Epithelial cell of prostate (primary cell): Measurements from ENCODE around the gene CNNM2.
"Not testable (repeated sequence)": the region's sequence is repeated elsewhere in the genome, so short reads cannot be mapped to it uniquely, and the experiment has no call there.

ENCODE experiments used
- DNase-seq: peaks from one replicate; pipeline ENCODE4 v3.0.0-alpha.2; 2011; ENCODE audit warnings: low read depth, low spot score
- H3K27ac ChIP-seq: fragments of 450-650 bp; 2 replicates; pipeline ENCODE4 v1.5.1; 2017; ENCODE audit warnings: mild to moderate bottlenecking

CNNM2 gene

DNA sequence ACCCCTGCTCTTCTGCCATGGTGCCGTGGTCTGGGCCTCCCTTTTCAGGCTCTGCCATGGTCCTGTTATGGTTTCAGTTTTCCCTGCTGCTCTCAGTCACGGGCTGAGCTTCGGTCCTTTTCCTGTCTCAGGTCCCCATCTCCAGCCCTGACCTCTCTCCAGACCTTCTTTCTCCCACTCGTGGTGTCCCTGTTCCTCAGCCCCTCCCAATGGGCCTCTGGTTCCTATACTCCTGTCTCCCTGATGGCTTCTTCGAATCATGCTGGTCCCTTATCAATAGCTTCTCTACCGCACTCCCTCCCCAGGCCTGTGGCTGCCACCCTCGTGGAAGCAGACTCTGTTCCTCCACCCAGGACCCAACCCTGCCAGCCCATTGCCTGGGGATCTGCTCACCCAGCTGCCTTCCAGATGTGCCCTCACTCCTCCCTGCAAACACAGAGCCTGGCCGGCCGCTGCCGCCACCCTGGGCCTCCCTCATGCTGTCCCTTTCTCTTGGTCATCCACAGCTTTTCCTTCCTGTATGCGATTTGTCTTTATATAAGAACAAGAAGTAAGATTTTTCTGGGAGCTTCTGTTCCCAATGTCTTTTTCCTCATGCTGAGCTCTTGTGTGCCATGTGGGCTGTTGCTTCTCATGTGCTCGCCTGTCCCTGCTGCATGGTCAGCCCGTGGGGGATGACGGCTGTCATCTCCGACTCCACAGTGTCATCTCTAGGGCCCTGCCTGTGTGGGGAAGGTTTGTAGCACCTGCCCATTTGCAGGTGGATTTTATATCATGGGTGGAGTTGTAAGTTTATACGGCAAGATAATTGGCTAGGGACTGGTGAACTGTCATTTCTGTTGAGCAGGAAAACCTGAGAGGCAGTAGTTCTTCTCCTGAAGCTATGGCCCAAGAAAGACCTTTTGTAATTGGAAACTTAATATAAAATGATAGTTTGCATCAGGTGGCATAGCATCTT is 148.3 kb downstream of the CNNM2 start:
- no peak overlapping the region for H3K27ac ChIP-seq
- DNase-seq: no peak

DNA sequence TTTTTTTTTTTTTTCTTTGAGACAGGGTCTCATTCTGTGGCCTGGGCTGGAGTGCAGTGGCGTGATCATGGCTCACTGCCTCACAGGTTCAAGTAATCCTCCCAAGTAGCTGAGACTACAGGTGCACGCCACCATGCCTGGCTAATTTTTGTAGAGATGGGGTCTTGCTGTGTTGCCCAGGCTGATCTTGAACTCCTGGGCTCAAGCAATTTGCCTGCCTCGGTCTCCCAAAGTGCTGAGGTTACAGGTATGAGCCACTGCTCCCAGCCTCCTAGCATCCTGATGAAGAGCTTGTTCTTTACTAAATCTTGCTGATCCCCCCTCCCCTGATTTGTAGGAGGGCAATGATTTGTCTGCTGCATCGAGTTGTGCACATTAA is 149.0 kb downstream of the CNNM2 start:
- DNase-seq, H3K27ac ChIP-seq: not testable (repeated sequence)

DNA sequence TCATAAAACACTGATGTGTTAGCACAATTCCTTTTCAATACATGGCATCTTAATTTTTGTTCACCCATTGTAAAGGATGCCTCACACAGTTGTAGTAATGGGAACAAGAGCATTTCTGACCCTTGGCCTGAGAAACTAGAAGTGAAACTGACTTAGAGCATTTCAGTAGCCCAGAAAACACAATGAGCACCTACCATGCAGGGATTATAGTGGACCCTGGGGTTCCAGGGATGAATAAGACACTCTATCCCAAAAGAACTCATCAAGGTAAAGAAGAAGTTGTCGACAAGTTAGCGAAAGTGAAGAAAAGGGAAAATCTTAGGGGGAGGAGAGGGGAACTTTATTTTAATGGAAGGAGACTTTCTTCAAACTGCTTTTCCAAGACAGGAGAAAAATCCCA is 149.4 kb downstream of the CNNM2 start:
- no peak for DNase-seq
- H3K27ac ChIP-seq: no peak overlapping the region

DNA sequence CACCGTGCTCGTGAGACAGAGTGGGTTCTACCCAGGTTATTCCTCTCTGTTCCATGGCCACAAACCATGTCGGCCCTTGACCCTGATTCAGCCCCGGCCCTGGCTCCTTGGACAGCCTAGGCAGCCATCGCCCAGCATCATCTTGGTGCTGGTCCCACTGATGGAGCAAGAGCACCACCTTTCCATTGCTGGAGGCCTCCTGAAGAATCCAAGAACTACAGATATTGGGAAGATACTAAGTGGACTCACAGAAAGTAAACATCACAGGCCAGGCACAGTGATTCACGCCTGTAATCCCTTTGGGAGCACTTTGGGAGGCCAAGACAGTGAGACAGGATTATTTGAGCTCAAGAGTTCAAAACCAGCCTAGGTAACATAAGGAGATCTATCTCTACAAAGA is 149.9 kb downstream of the CNNM2 start:
- no peak for DNase-seq

DNA sequence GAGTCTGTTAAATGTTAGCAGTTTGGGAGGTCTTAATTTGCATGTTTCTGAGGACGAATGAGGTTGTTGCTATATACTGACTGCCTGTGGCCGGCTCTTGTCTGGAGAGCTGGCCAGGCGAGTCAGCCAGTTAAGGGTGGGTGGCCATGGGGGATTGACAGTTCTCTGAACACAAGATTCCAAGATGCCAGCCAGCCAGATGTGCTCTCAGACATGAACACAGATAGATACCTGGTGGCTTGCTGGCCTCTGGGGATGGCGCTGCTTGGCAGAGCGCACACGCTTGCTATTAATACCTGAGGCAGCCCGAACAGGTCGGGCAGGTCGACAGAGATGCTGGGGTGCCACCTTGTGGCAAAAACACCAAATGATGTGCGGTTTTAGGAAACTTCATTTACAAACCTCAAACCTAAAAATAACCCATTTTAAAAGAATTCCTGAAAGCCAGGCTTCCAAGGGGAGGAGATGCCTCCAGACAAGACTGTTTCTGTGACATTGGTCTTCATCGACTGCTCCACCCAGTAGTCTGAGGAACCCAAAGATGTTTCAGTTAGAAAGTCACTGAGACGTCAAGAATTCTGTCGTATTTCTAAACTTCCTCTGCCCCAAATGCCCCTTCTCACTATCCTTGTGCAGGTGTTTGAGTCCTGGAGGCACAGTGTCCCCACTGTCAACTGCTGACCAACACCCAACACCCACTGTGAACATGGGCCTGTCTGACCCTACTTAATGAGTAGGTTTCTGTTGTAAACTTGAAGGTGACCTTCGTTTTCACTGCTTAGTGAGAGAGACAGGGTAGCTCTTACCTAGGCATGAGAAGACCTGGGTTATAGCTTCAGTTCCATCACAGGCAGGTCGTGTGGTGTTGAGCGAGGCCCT is 151.6 kb downstream of the CNNM2 start:
- no peak overlapping the region for H3K27ac ChIP-seq
- DNase-seq: peak; percentile 26

More for the DNA sequence above, 149.9 kb downstream of the CNNM2 start:
- no peak overlapping the region for H3K27ac ChIP-seq

DNA sequence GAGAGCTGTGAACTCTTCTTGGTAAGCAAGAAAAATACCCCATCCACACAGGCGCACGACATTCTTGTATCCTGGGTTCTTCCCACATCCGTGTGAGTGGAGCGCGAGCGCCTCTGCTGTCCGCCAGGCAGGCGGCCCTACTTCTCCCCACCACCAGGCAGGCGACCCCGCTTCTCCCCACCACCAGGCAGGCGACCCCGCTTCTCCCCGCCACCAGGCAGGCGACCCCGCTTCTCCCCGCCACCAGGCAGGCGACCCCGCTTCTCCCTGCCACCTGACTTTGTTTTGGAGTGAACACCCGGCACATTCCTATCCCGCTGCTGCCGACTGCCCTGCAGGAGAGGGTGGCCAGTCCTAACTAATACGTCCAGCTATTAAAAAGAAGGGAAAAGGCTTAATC is 154.2 kb downstream of the CNNM2 start:
- no peak for DNase-seq
- H3K27ac ChIP-seq: no peak overlapping the region

DNA sequence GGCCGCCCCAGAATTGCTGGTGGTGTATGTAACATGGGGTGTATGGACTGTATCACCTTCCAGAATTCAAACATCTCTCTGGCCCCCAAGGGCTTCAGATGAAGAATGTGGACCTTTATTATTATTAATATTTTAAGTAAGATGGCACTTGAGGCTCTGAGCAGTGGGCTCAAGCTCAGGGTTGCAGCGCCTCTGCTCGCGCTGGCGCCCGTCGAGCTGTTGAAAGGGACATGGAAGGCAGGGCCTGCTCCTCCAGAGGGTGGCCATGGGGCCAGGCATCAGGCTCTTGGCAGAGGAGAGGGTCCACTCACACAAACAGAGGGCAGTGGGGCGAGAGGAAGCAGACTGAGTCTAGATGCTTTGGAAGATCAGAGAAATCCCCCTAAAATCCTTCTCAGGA is 154.8 kb downstream of the CNNM2 start:
- no peak overlapping the region for H3K27ac ChIP-seq

DNA sequence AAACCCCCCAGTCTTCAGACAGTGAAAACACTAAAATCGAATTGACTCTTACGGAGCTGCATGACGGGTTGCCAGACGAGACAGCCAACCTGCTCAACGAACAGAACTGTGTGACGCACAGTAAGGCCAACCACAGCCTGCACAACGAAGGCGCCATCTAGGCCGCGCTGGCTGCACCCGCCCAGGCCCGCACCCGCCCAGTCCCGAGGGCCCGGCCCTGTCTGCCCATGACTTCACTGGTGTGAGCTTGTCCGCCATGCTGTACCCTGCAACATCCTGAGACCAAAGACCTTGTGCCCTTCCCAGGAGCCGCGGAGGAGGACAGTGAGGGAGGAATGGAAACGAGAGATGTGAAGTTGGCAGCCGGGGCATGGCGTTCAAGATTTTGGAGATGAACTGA is 158.9 kb downstream of the CNNM2 start:
- no peak for DNase-seq

More for the DNA sequence above, 154.8 kb downstream of the CNNM2 start:
- DNase-seq: no peak

DNA sequence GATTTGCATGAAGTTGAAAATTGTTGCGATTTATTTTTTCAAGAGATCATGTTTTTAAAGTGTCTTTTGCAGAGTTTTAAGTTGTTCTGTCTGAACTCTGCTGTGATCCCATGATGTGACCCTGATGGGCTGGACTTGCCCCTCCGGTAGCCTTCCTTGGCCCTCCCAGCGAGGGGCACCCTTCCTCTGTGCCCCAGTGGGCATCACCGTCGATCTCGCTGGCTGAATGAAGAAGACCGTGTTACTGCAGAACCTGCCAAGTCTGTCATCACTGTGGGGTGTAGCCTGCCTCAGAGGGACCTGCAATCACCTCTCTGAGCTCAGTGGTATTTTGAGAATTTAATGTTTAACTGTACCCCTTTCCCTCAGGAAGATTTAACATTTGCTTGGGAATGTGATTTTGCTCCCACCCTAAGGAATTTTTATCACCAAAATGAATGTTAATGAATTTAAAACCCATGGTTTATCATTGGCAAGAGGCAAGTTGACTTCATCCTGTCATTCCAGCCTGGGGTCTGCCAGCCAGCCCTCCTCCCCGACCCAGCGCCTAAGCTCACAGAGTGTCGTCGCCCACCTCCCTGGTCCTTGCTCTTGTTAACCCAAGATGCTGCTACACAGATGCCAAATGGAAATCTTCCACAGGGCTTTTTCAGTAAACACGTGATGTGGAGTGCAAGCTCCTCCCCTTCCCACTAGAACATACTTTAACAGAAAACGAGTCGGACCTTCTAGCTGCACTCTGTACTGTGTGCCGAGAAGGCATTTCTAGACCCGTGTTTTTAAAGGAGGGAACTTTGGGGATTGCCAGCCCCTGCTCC is 159.6 kb downstream of the CNNM2 start:
- no peak overlapping the region for H3K27ac ChIP-seq
- DNase-seq: no peak

More for the DNA sequence above, 158.9 kb downstream of the CNNM2 start:
- no peak overlapping the region for H3K27ac ChIP-seq

DNA sequence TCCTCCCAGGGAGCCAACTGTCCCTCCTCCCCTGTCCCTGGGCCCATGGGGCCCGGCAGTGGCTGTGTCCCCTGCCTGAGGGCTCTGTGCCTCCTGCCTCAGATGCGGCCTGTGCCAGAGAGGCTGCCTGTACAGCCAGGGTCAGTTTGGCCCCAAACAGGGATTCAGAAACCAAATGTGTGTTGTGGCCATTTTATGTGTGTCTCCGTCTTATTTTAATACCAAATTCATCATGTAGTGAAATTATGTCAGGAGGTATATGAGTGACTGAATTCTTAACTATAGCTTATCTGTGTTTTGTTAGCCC is 160.2 kb downstream of the CNNM2 start:
- no peak overlapping the region for H3K27ac ChIP-seq
- DNase-seq: no peak

DNA sequence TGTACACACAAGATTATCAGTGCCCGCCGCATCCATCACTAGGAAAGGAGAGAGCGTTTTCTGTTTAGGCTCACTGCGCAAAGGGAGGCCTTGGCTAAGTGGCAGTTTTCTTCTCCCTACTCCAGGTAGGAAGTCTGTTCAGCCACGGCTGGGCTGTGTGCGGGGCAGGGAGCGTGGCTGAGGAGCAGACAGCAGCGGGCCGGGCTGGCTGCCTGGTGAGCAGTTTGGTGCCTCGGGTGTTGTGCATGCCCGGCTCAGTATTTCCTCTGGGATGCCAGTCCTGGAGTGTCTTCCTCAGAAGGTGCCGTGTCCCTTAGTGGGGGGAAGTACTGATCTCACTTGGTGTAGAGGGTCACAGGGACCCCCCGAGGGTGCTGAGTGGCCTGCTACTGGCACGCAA is 160.6 kb downstream of the CNNM2 start:
- no peak overlapping the region for H3K27ac ChIP-seq

DNA sequence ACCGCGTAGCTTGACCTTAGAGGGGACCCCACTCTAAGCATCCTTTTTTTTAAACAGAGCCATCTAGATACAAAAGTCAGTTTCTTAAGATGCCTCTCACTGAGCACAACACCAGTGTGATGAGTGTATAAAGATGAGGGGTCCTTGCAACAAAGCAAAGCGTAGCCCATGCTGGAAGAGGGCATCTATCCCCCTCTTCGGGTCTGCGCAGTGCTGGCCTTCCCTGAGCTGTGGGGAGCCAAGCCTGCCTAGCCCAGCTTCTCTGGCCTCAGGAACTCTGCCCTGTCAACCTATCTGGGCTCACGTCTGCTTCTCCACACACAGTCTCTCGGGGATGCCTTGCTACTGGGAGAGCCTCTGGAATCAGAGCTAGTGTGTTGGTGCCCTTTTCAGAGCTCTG is 161.0 kb downstream of the CNNM2 start:
- no peak for DNase-seq
- no peak overlapping the region for H3K27ac ChIP-seq

More for the DNA sequence above, 160.6 kb downstream of the CNNM2 start:
- no peak for DNase-seq

DNA sequence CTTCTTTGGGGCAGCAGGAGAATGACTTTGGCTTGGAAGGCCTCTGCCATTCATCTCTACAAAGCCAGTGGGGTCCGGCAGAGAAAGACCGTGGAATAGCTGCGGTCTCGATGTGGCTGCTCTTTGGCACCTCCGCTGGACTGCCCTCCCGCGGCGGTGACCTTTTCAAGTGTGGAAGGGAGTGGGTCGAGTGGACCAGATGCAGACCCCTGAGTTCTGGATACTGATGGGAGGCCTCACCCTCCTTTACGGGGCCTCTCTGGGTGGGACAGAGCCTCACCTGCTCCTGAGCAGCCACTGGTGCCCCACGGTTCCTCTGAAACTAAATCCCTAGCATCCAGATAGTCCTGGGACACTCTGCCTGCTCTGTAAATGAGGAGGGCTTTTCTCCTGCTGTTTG is 161.9 kb downstream of the CNNM2 start:
- H3K27ac ChIP-seq: no peak overlapping the region
- no peak for DNase-seq

DNA sequence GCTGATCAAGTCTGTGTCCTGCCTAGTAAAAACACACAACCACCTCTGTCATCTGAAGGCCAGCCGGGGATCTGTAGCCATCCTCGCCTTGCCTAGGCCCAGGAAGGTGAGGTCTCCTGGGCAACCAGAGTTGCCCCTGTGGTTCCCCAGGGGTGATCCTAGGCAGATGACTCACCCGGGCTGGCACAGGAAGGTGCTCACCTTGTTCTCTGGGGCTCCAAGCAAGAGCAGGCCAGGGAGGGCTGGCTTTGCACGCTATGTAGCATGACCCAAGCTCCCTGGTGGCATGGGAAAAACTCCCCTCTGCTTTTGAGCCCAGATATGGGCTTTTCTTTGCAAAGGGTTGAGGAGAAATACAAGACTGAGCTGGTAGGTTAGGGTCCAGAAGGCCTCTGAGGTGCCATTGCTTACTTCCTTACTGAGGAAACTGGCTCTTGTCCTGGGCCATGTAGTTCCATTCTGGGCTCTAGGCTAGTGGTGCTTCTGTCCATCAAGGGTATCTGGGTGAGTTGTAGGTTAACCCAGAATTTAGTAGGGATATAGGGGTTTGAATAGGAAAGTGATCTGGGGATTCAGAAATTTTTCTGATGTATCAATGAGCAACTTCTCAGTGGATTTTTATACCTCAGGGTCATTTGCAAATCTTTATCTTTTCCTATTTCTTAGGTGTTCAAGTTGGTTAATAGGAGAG is 162.9 kb downstream of the CNNM2 start:
- no peak overlapping the region for H3K27ac ChIP-seq
- no peak for DNase-seq

DNA sequence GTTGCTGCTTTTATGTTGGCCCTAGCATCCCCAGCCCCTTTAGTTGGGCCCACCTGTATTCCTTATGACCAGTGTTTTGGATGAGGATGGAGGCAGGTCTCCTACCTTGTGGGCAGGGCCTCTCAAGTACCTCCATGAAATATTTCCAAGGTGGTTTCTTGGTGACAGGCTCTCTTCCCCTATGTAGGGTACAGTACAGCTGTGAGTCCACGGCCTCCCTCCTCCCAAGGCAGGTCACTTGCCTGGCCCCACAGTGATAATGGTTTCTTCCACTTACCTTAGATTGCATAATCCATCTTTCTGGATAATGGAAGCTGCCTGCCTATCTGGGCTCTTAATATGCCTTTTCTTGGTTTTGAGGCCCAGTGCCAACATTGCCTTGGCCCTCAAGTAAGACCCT is 164.6 kb downstream of the CNNM2 start:
- H3K27ac ChIP-seq: no peak overlapping the region

DNA sequence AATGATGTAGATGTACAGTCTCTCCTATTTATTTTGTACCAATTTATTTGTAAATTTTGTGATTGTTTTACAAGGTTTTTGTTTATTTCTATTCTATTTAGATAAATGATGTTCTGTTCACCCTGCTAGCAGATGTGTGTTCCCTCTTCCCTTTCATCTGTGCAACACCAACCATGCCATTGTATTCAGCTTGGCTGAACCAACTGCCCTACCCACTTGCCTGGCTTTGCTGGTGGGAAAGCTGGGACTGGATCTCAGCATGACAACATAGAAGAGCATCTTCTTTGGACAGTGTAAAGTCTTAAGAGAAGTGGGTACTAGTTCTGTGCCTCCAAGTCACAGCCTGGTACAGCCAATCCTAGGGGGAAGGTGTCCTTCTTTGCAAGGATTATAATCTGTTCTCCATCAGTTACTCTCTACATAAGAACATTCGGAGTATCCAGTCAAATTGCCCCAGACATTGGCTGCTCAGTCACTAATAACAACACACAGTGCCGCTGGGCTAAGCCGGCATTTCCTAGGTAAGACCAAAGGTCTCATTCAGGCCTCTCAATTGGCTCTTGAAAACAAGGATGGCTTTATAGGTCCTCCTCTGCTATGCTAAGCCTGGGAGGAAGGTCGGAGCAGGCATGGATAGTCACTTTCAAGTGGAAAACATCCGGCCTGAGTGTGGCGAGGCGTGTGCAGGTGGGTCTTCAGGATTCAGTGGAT is 165.3 kb downstream of the CNNM2 start:
- no peak for DNase-seq
- H3K27ac ChIP-seq: no peak overlapping the region

More for the DNA sequence above, 164.6 kb downstream of the CNNM2 start:
- DNase-seq: no peak

DNA sequence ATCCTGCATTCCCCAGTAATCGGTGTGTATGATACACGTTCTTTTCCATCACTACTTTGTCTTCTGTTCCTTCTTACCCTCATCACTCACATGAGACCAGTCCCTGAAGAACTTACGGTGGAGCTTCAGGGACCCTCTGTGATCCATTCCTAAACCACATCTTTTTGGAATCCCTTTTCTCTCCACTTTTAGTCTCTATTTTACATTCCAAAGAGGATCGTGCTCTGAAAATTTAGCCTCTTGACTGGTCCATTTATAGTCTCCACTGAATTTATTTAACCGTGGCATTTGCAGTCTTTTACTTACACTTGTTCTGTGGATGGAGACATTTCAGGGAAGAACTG is 165.9 kb downstream of the CNNM2 start:
- DNase-seq: no peak
- H3K27ac ChIP-seq: no peak overlapping the region

DNA sequence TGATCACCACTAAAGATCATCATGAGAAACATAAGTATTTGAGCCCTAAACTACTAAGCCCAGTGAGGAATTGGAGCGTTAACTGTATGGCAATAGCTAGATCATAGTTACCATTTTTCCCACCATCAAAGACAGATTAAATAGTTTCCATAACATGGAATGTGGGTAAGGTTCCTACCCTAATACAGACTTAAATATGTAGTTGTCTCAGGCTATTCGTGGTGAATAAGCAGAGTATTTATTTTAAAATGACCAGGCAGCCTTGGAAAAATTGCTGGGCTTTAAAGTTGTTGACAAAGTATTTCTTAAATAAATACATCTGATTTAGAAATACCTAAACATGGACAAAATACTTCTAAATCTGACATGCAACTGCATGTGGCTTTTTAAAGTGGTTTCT is 168.2 kb downstream of the CNNM2 start:
- DNase-seq: no peak
- no peak overlapping the region for H3K27ac ChIP-seq

DNA sequence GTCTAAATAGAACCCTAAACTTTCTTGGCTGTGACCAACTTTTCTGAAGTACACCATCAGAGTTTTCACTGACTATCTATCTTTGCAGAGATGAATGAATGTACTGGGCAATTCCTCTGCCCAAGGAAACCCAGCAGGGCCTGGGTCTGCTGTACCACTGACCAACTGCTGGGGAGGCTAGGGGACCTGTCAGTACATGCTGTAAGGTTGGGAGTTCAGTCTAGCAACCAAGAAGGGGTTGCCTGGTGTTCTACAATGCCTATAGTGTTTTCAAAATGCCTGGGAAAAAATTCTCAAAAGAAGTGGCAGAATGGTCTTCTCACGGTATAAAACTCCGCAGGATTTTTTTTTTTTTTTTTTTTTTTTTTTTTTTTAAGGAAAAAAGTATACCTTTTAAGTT is 168.7 kb downstream of the CNNM2 start:
- H3K27ac ChIP-seq: no peak overlapping the region

More for the DNA sequence above, 168.7 kb downstream of the CNNM2 start:
- no peak for DNase-seq
